Measurements from ENCODE around the gene CENPW.
A peak's percentile ranks its signal among the peaks of the same experiment; 100 is the strongest.

The CENPW gene

GRCh38 chr6:126339796-126340609 is at the start of gene CENPW:
Gene CENPW, plus strand, starts transcription at chr6:126340115. Its CDS starts 159 bp downstream, at chr6:126340274.
- Mint-ChIP-seq H3K4me1 (peaks cover 6% of the 10 kb centered on the region), H3K4me3 (no peak within 1 kb of the TSS), H3K9me3 (no peaks in the 10 kb centered on the region), H3K27ac (no peak within 1 kb of the TSS), H3K36me3 (no peaks in the 10 kb centered on the region), H3K27me3 (no peaks in the 10 kb centered on the region)
- ATAC-seq, result peak; percentile 89

GRCh38 chr6:126293891-126294524 is 45.9 kb upstream of the CENPW start:
- Mint-ChIP-seq H3K4me3 (no peak overlapping the region), H3K36me3 (no peaks in the 10 kb centered on the region), H3K9me3 (no peaks in the 10 kb centered on the region), H3K27ac (no peak overlapping the region), H3K27me3 (no peaks in the 10 kb centered on the region), H3K4me1 (no peaks in the 10 kb centered on the region)
- no peak for ATAC-seq

GRCh38 chr6:126300126-126300525 is 39.8 kb upstream of the CENPW start:
- no peaks in the 10 kb centered on the region for H3K4me1 Mint-ChIP-seq
- H3K27ac Mint-ChIP-seq, result no peak overlapping the region
- H3K36me3 Mint-ChIP-seq, result no peaks in the 10 kb centered on the region
- H3K4me3 Mint-ChIP-seq, result no peak overlapping the region
- no peaks in the 10 kb centered on the region for H3K27me3 Mint-ChIP-seq
- no peaks in the 10 kb centered on the region for H3K9me3 Mint-ChIP-seq
- ATAC-seq, result no peak

- no peaks in the 10 kb centered on the region for H3K36me3 Mint-ChIP-seq
- no peak overlapping the region for H3K4me3 Mint-ChIP-seq
- no peaks in the 10 kb centered on the region for H3K27me3 Mint-ChIP-seq
- H3K9me3 Mint-ChIP-seq, result no peaks in the 10 kb centered on the region
- no peak for ATAC-seq
- H3K4me1 Mint-ChIP-seq, result no peaks in the 10 kb centered on the region
- no peak overlapping the region for H3K27ac Mint-ChIP-seq
Observed at GRCh38 chr6:126300735-126301134, 39.2 kb upstream of the CENPW start.

- H3K9me3 Mint-ChIP-seq, result no peaks in the 10 kb centered on the region
- H3K4me1 Mint-ChIP-seq, result no peaks in the 10 kb centered on the region
- no peaks in the 10 kb centered on the region for H3K36me3 Mint-ChIP-seq
- no peak overlapping the region for H3K4me3 Mint-ChIP-seq
- no peaks in the 10 kb centered on the region for H3K27me3 Mint-ChIP-seq
- no peak for ATAC-seq
- H3K27ac Mint-ChIP-seq, result no peak overlapping the region
Observed at GRCh38 chr6:126302191-126302590, 37.7 kb upstream of the CENPW start.

GRCh38 chr6:126307849-126308248 is 32.1 kb upstream of the CENPW start:
- Mint-ChIP-seq H3K27ac (no peak overlapping the region), H3K4me1 (no peaks in the 10 kb centered on the region), H3K4me3 (no peak overlapping the region), H3K27me3 (no peaks in the 10 kb centered on the region), H3K36me3 (no peaks in the 10 kb centered on the region), H3K9me3 (no peaks in the 10 kb centered on the region)
- no peak for ATAC-seq

GRCh38 chr6:126308362-126308761 is 31.6 kb upstream of the CENPW start:
- no peaks in the 10 kb centered on the region for H3K36me3 Mint-ChIP-seq
- no peak overlapping the region for H3K4me3 Mint-ChIP-seq
- no peaks in the 10 kb centered on the region for H3K4me1 Mint-ChIP-seq
- H3K9me3 Mint-ChIP-seq, result no peaks in the 10 kb centered on the region
- no peak overlapping the region for H3K27ac Mint-ChIP-seq
- ATAC-seq, result no peak
- no peaks in the 10 kb centered on the region for H3K27me3 Mint-ChIP-seq

- H3K9me3 Mint-ChIP-seq, result no peaks in the 10 kb centered on the region
- H3K36me3 Mint-ChIP-seq, result no peaks in the 10 kb centered on the region
- H3K4me1 Mint-ChIP-seq, result no peaks in the 10 kb centered on the region
- H3K27me3 Mint-ChIP-seq, result no peaks in the 10 kb centered on the region
- no peak overlapping the region for H3K4me3 Mint-ChIP-seq
- H3K27ac Mint-ChIP-seq, result no peak overlapping the region
- ATAC-seq, result no peak
Observed at GRCh38 chr6:126312013-126312665, 27.8 kb upstream of the CENPW start.

- Mint-ChIP-seq H3K4me1 (no peaks in the 10 kb centered on the region), H3K36me3 (no peaks in the 10 kb centered on the region), H3K27ac (no peak overlapping the region), H3K4me3 (no peak overlapping the region), H3K9me3 (no peaks in the 10 kb centered on the region), H3K27me3 (no peaks in the 10 kb centered on the region)
- ATAC-seq, result no peak
Observed at GRCh38 chr6:126313941-126314340, 26.0 kb upstream of the CENPW start.

GRCh38 chr6:126318797-126319196 is 21.1 kb upstream of the CENPW start:
- no peaks in the 10 kb centered on the region for H3K9me3 Mint-ChIP-seq
- no peak for ATAC-seq

GRCh38 chr6:126333729-126334128 is 6.2 kb upstream of the CENPW start:
- no peak overlapping the region for H3K27ac Mint-ChIP-seq

More at GRCh38 chr6:126318797-126319196, 21.1 kb upstream of the CENPW start:
- Mint-ChIP-seq H3K27ac (no peak overlapping the region), H3K4me1 (no peaks in the 10 kb centered on the region), H3K36me3 (no peaks in the 10 kb centered on the region), H3K4me3 (no peak overlapping the region), H3K27me3 (peaks cover 12% of the 10 kb centered on the region)

GRCh38 chr6:126335210-126335609 is 4.7 kb upstream of the CENPW start:
- ATAC-seq, result no peak
- Mint-ChIP-seq H3K9me3 (peaks cover 2% of the 10 kb centered on the region), H3K4me1 (no peaks in the 10 kb centered on the region), H3K27ac (no peak overlapping the region), H3K36me3 (no peaks in the 10 kb centered on the region), H3K4me3 (no peak overlapping the region), H3K27me3 (no peaks in the 10 kb centered on the region)

More at GRCh38 chr6:126333729-126334128, 6.2 kb upstream of the CENPW start:
- Mint-ChIP-seq H3K27me3 (no peaks in the 10 kb centered on the region), H3K4me1 (no peaks in the 10 kb centered on the region), H3K36me3 (no peaks in the 10 kb centered on the region), H3K9me3 (peaks cover 2% of the 10 kb centered on the region), H3K4me3 (no peak overlapping the region)
- ATAC-seq, result no peak

GRCh38 chr6:126337323-126337722 is 2.6 kb upstream of the CENPW start:
- ATAC-seq, result no peak
- H3K27ac Mint-ChIP-seq, result no peak overlapping the region
- no peaks in the 10 kb centered on the region for H3K27me3 Mint-ChIP-seq
- no peak overlapping the region for H3K4me3 Mint-ChIP-seq
- H3K36me3 Mint-ChIP-seq, result no peaks in the 10 kb centered on the region
- H3K9me3 Mint-ChIP-seq, result peaks cover under 1% of the 10 kb centered on the region
- peaks cover 6% of the 10 kb centered on the region for H3K4me1 Mint-ChIP-seq

- H3K4me1 Mint-ChIP-seq, result peaks cover 6% of the 10 kb centered on the region
- no peak overlapping the region for H3K27ac Mint-ChIP-seq
- no peak for ATAC-seq
- no peaks in the 10 kb centered on the region for H3K27me3 Mint-ChIP-seq
- no peaks in the 10 kb centered on the region for H3K36me3 Mint-ChIP-seq
- H3K9me3 Mint-ChIP-seq, result no peaks in the 10 kb centered on the region
- H3K4me3 Mint-ChIP-seq, result peak overlapping the region; percentile 5
Observed at GRCh38 chr6:126341126-126341525, 1.2 kb downstream of the CENPW start.

GRCh38 chr6:126344181-126344580 is 4.3 kb downstream of the CENPW start:
- no peak for ATAC-seq
- no peak overlapping the region for H3K4me3 Mint-ChIP-seq
- H3K9me3 Mint-ChIP-seq, result no peaks in the 10 kb centered on the region
- peaks cover 6% of the 10 kb centered on the region for H3K4me1 Mint-ChIP-seq
- no peak overlapping the region for H3K27ac Mint-ChIP-seq
- no peaks in the 10 kb centered on the region for H3K27me3 Mint-ChIP-seq
- no peaks in the 10 kb centered on the region for H3K36me3 Mint-ChIP-seq
